ENCODE measurements around the gene ANKRD37.

Gene ANKRD37

GRCh38 chr4:185379326-185380295 is 17.0 kb upstream of the ANKRD37 start:
- no peak for DNase-seq (ENCODE audit: low read depth in 2 of 2)

DNA sequence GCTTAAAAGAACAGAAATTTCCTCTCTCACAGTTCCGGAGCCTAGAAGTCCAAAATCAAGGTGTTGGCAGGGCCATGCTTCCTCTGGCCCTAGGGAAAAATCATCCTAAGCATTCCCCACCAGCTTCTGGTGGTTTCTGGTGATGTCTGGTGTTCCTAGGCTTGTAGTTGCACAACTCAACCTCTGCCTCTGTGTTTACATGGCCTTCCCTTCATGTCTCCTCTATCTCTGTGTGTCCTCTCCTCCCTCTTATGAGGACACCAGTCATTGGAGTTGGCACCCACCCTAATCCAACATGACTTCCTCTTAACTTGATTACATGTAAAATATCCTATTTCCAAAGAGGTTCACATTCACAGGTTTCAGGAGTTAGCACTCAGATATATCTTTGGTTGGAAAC is 16.3 kb upstream of the ANKRD37 start:
- DNase-seq (ENCODE audit: low read depth in 2 of 2) = no peak

DNA sequence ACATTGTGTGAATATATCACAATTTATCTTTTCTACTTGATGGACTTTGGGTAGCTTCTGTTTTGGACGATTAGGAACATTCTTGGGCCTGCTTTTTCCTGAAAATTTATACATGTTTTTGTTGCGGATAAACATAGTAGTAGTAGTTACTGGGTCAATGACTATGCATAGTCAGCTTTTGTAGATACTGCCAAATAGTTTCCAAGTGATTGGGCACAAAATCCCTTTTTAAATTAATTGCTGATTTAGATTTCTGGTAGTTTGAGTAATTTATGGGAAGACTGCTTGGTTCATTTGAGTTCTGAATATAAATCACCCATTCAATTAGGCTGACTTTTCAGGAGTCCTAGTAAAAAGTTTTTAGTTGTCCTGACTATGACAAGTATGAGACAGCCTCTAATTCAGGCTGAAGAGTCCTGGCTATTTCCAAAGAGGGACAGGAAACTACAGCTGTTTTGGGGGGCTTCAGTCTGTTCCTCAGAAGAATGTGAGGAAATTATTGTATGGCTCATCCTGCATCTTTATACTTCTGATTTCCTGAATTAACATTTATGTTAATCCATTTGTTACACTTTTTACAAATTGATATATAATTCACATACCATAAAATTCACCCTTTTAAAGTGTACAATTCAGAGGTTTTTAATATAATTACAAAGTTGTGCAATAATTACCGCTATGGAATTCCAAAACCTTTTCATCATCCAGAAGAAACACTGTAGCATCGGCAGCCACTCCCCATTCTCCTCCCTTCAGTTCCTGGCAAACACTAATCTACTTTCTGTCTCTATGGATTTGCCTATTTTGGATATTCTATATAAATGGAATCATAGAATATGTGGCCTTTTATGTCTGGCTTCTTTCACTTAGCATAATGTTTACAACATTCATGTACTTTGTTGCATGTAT is 15.1 kb upstream of the ANKRD37 start:
- DNase-seq (ENCODE audit: low read depth in 2 of 2) = no peak

- no peak for DNase-seq (ENCODE audit: low read depth in 2 of 2)
These were observed 13.9 kb upstream of the ANKRD37 start for GRCh38 chr4:185382754-185383153.

DNA sequence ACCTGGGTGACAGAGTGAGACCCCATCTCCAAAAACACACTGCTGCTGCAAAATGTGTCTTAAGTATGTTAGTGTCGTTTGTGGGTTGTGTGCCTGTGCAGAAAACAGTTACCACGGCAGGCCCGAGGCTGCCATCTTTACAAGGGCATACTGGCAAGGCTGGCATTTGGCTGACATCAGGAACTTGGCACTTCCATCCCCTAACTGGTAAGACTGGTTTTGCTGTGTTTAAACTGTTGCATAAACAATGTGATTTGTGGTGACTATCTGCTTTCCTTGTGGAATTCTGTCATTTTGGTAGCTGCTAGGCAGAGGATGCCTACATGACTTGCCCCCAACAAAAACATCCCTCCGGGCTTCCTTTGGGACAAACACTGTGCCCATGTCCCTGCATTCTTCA is 13.2 kb upstream of the ANKRD37 start:
- no peak for DNase-seq (ENCODE audit: low read depth in 2 of 2)

GRCh38 chr4:185384061-185384460 is 12.6 kb upstream of the ANKRD37 start:
- DNase-seq (ENCODE audit: low read depth in 2 of 2) = no peak

- DNase-seq (ENCODE audit: low read depth in 2 of 2) = no peak
These were observed 11.7 kb upstream of the ANKRD37 start for GRCh38 chr4:185384930-185385331.

DNA sequence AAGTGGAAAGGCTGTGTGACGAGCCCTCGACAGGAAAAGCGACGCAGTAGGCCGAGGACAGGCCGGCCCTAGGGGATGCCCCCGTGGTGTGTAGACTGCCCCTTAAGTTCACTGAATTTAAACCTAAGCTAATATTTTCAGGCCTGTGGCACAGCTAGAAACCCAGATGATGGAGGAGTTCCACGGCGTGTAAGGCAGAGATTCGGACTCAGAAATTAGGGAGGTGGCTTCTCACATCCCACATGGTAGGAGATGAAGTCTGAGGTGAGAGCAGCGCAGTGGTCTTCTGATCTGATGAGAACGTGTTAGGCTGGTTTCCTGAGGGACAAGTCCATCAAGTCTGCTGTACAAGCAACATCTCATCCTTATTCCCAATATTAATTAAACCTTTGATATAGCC is 8.7 kb upstream of the ANKRD37 start:
- no peak for DNase-seq (ENCODE audit: low read depth in 2 of 2)

- no peak for DNase-seq (ENCODE audit: low read depth in 2 of 2)
These were observed 5.7 kb upstream of the ANKRD37 start for GRCh38 chr4:185390941-185391340.

DNA sequence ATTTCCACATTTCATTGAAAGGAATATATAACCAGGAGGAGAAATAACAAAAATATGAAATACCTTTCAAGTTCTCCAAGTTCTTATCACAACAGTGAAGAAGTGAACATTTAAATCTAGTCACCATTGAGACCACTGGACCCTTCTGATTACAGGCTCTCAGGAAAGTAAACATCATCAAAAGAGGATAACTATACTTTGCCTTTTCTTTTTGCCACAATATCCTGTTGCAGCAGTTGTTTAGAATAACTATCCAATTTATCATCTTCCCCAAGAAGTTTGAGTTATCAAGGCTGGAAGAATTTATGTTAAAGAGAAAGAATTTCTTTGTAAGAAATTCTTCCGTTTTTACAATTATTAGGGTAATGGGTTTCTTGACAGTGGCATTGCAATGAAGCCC is 4.5 kb upstream of the ANKRD37 start:
- DNase-seq (ENCODE audit: low read depth in 2 of 2) = no peak

- no peak for DNase-seq (ENCODE audit: low read depth in 2 of 2)
These were observed 1.9 kb upstream of the ANKRD37 start for GRCh38 chr4:185394568-185395237.

GRCh38 chr4:185395238-185395955 is 1.2 kb upstream of the ANKRD37 start, which contains the start of gene LRP2BP:
TSS of gene LRP2BP (minus strand) at chr4:185395924. CDS start at chr4:185378186, 17,738 bp downstream.
- no peak for DNase-seq (ENCODE audit: low read depth in 2 of 2)

DNA sequence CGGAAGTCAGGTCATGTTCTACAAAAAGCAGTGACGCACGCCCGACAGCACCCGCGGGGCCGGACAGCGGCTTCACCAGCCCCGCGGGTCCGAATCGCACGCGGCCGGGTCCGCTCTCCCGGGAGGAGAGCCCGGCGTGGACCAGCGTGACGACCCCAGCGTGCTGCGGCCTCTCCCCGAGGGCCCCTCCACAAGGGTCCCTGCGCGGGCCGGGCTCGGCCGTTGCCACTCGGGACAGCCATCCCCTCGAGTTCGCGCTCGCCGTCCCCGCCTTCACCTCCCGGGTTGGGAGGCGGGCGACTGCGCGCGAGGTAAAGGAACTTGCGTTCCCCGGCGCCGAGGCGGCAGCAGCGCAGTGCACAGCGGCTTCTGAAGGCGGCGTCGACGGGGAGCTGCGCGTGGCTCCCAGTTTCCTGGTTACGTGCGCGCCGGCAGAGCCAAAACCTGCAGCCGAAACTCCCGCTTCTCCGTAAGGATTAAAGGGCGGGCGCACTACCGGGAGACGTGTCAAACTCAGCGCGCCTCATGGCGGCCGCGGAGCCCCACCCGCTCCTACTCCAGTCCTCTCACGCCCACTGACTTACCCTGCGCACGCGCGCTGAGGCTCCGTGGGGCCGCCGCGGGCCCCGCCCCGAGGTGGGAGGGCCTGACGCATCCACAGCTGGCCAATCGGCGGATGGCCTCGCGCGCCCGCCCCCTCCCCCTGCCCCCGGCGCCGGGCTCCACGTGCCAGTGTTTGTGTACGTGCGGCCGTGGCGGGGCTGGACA is 501 bp upstream of the ANKRD37 start:
- peak; percentile 97 for DNase-seq (ENCODE audit: low read depth in 2 of 2)

GRCh38 chr4:185398618-185399017 is 2.0 kb downstream of the ANKRD37 start:
- DNase-seq (ENCODE audit: low read depth in 2 of 2) = no peak

GRCh38 chr4:185399466-185399865 is 2.8 kb downstream of the ANKRD37 start:
- no peak for DNase-seq (ENCODE audit: low read depth in 2 of 2)

DNA sequence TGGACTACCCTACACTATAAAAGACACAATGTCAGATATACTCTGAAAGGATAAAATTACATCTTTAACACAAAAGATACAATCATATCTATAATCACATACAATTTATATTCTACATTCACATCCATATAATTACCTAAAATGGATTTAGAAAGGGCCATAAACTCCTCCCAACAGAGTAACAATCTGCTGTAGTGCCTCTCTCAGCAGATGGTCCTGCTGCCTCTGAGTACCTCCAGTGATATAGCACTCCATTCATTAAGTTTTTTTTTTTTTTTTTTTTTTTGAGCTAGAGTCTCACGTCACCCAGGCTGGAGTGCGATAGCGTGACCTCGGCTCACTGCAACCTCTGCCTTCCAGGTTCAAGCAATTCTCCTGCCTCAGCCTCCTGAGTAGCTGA is 7.4 kb downstream of the ANKRD37 start:
- no peak for DNase-seq (ENCODE audit: low read depth in 2 of 2)

- DNase-seq (ENCODE audit: low read depth in 2 of 2) = no peak
These were observed 8.8 kb downstream of the ANKRD37 start for GRCh38 chr4:185405296-185405999.

DNA sequence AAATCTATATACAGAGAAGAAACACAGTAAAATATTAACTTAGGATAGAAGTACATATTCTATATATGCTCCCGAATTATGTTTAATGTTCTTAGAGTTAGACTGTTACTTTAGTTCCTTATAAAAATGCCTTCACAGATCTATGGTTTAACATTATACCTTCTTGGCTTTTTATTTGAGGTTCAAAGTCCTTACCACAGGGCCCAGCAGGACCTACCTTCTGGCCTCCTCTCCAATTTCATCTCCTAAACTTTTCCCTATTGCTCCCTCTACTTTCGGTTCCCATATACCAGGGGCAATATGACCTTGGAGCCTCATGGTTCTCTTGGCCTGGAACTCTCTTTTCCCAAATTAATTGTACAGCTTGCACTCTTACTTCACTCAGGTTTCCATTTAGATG is 11.8 kb downstream of the ANKRD37 start:
- DNase-seq (ENCODE audit: low read depth in 2 of 2) = no peak

DNA sequence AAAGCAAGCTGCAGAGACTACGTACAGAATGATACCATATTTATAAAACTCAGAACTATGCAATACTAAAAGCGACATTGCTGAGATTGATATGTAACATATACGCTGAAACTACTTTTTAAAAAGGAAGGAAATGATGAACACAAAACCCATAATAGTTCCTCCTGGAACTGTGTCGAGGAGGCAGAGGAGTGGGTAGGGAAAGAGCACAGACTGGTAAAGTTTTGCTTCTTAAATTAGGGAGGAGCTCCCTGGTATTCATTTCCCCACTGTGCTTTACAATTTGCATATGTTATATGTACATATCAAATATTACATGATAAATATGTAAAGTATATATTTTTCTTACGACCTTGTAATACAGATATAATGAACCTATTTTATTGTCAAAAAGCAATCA is 15.2 kb downstream of the ANKRD37 start:
- DNase-seq (ENCODE audit: low read depth in 2 of 2) = no peak

- DNase-seq (ENCODE audit: low read depth in 2 of 2) = no peak
These were observed 15.8 kb downstream of the ANKRD37 start for GRCh38 chr4:185412412-185412811.
